H1 (cell line): ENCODE results near the gene KMT5B. TPM values are rescaled to one million over a fixed set of nuclear protein-coding genes. Genes with fewer than 3 reads are reported as not detected.

ENCODE experiments used
- CTCF ChIA-PET: fragments of 300-600 bp; sonication (Branson Sonifier 250); formaldehyde crosslinking; loops from one replicate; lab custom pipeline; 2021; ENCODE audit not compliant: partially characterized antibody; lab: Charles Lee
- POLR2A ChIA-PET: fragments of 300-600 bp; sonication (Branson Sonifier 250); formaldehyde crosslinking; loops from one replicate; lab custom pipeline; 2021; ENCODE audit warnings: inconsistent platforms; ENCODE audit not compliant: partially characterized antibody; lab: Charles Lee
- DNase-seq, 2 experiments: peaks; one replicate each; pipeline versions ENCODE4 v3.0.0 to v3.0.0-alpha.2; 2010 to 2022; ENCODE audit warnings: low spot score in 2 of 2, low read depth in 1 of 2, mixed read lengths in 1 of 2
- FAIRE-seq: peaks from 2 replicates; lab custom pipeline; 2011; peaks lifted over from hg19 to GRCh38; lab: Jason Lieb, UNC
- H2AFZ ChIP-seq: 2 replicates; pipeline ENCODE4 v1.8.1; 2012; ENCODE audit warnings: low read length, inconsistent platforms
- H2AK5ac ChIP-seq: 2 replicates; pipeline ENCODE4 v1.6.1; 2013; ENCODE audit warnings: low read depth, low read length
- H2BK120ac ChIP-seq: replicated peaks from 2 replicates; pipeline ENCODE3; 2013; ENCODE audit warnings: low read depth, low read length, inconsistent platforms
- H2BK12ac ChIP-seq: 2 replicates; pipeline ENCODE4 v1.6.1; 2013; ENCODE audit warnings: low read depth, low read length
- H2BK15ac ChIP-seq: 2 replicates; pipeline ENCODE4 v1.6.1; 2013; ENCODE audit warnings: low read length
- H2BK20ac ChIP-seq: 2 replicates; pipeline ENCODE4 v1.6.1; 2013; ENCODE audit warnings: low read length
- H2BK5ac ChIP-seq: 2 replicates; pipeline ENCODE4 v1.6.1; 2013; ENCODE audit warnings: low read depth, low read length
- H3K14ac ChIP-seq: 2 replicates; pipeline ENCODE4 v1.6.1; 2013; ENCODE audit warnings: inconsistent platforms; ENCODE audit not compliant: insufficient read length
- H3K18ac ChIP-seq: 2 replicates; pipeline ENCODE4 v1.6.1; 2013; ENCODE audit warnings: low read length; ENCODE audit errors: extremely low read depth
- H3K23ac ChIP-seq: 2 replicates; pipeline ENCODE4 v1.6.1; 2013; ENCODE audit warnings: inconsistent platforms; ENCODE audit not compliant: insufficient read length
- H3K23me2 ChIP-seq: 2 replicates; pipeline ENCODE4 v1.6.1; 2013; ENCODE audit warnings: low read depth, low read length
- H3K27ac ChIP-seq: 2 replicates; pipeline ENCODE4 v1.6.1; 2011; ENCODE audit warnings: low read depth, low read length, inconsistent platforms
- H3K27me3 ChIP-seq, 4 experiments: replicated peaks in 1 of 4; 1 replicate in 1 of 4; 2 replicates in 3 of 4; pipeline versions ENCODE4 v1.6.1 to v1.8.1; 2011 to 2013; ENCODE audit warnings: low read length in 3 of 4, mild to moderate bottlenecking in 3 of 4, inconsistent platforms in 2 of 4, mixed read lengths in 2 of 4, moderate library complexity in 1 of 4; ENCODE audit not compliant: control insufficient read depth in 3 of 4, insufficient read depth in 3 of 4; ENCODE audit errors: extremely low read depth in 1 of 4
- H3K36me3 ChIP-seq, 4 experiments: 2 replicates each; pipeline versions ENCODE4 v1.6.1 to v1.8.1; 2011 to 2013; ENCODE audit warnings: mild to moderate bottlenecking in 4 of 4, low read length in 3 of 4, moderate library complexity in 2 of 4, control low read depth in 1 of 4, inconsistent platforms in 1 of 4; ENCODE audit not compliant: insufficient read depth in 4 of 4, control insufficient read depth in 2 of 4
- H3K4ac ChIP-seq: replicated peaks from 2 replicates; pipeline ENCODE3; 2013; ENCODE audit warnings: low read length, low read depth, mixed read lengths, inconsistent platforms; ENCODE audit not compliant: insufficient read length
- H3K4me1 ChIP-seq, 4 experiments: replicated peaks in 1 of 4; 1 replicate in 1 of 4; 2 replicates in 3 of 4; pipeline versions ENCODE4 v1.6.1 to v1.8.1; 2011 to 2013; ENCODE audit warnings: low read length in 3 of 4, inconsistent platforms in 2 of 4, mixed read lengths in 1 of 4; ENCODE audit not compliant: insufficient read depth in 4 of 4, control insufficient read depth in 3 of 4
- H3K4me2 ChIP-seq, 2 experiments: 2 replicates each; pipeline versions ENCODE4 v1.6.1 to v1.8.1; 2011 to 2013; ENCODE audit warnings: low read depth in 2 of 2, low read length in 2 of 2, control low read depth in 1 of 2, inconsistent platforms in 1 of 2, mild to moderate bottlenecking in 1 of 2; ENCODE audit not compliant: insufficient read depth in 1 of 2
- H3K4me3 ChIP-seq, 4 experiments: fragments of 200-600, 300-600 bp in 1 of 4; sonication (generic), shearing (Covaris generic), sonication (Bioruptor Twin) in 1 of 4; 2 replicates each; pipeline versions ENCODE4 v1.5.1 to v1.8.1; 2011 to 2016; ENCODE audit warnings: low read length in 4 of 4, low read depth in 3 of 4, control low read depth in 2 of 4, inconsistent platforms in 2 of 4, mild to moderate bottlenecking in 2 of 4, mixed read lengths in 1 of 4, moderate library complexity in 1 of 4; ENCODE audit not compliant: insufficient read depth in 2 of 4; ENCODE audit errors: extremely low read depth in 1 of 4
- H3K56ac ChIP-seq: replicated peaks from 2 replicates; pipeline ENCODE3; 2013; ENCODE audit warnings: low read depth, mild to moderate bottlenecking, mixed read lengths, low read length, inconsistent platforms; ENCODE audit not compliant: insufficient read length
- H3K79me1 ChIP-seq: 2 replicates; pipeline ENCODE4 v1.6.1; 2013; ENCODE audit warnings: low read depth, low read length, control low read depth
- H3K79me2 ChIP-seq, 2 experiments: 2 replicates each; pipeline versions ENCODE4 v1.6.1 to v1.8.1; 2012 to 2013; ENCODE audit warnings: low read length in 2 of 2, mild to moderate bottlenecking in 2 of 2, inconsistent platforms in 1 of 2; ENCODE audit not compliant: insufficient read depth in 2 of 2, control insufficient read depth in 1 of 2
- H3K9ac ChIP-seq, 4 experiments: replicated peaks in 1 of 4; 1 replicate in 1 of 4; 2 replicates in 3 of 4; pipeline versions ENCODE4 v1.6.1 to v1.8.1; 2011 to 2013; ENCODE audit warnings: low read depth in 3 of 4, low read length in 3 of 4, control low read depth in 2 of 4, mild to moderate bottlenecking in 2 of 4, moderate library complexity in 2 of 4, inconsistent platforms in 1 of 4; ENCODE audit errors: extremely low read depth in 1 of 4
- H3K9me3 ChIP-seq, 2 experiments: 2 replicates each; pipeline versions ENCODE4 v1.6.1 to v1.8.1; 2012 to 2013; ENCODE audit warnings: mild to moderate bottlenecking in 2 of 2, moderate library complexity in 2 of 2, control low read depth in 1 of 2, inconsistent platforms in 1 of 2, low read depth in 1 of 2, low read length in 1 of 2, mixed read lengths in 1 of 2; ENCODE audit not compliant: insufficient read depth in 2 of 2
- H4K20me1 ChIP-seq, 2 experiments: replicated peaks in 1 of 2; 2 replicates each; pipeline versions ENCODE3 to v1.8.1; 2011 to 2013; ENCODE audit warnings: inconsistent platforms in 2 of 2, low read length in 2 of 2, mild to moderate bottlenecking in 1 of 2; ENCODE audit not compliant: insufficient read depth in 2 of 2, control insufficient read depth in 1 of 2
- H4K5ac ChIP-seq: 2 replicates; pipeline ENCODE4 v1.6.1; 2013; ENCODE audit warnings: low read length, low read depth, mixed read lengths, inconsistent platforms; ENCODE audit not compliant: insufficient read length
- H4K8ac ChIP-seq: 2 replicates; pipeline ENCODE4 v1.8.0; 2013; ENCODE audit warnings: mild to moderate bottlenecking, moderate library complexity, low read length, inconsistent platforms; ENCODE audit not compliant: insufficient read depth; ENCODE audit errors: extremely low read depth
- H4K91ac ChIP-seq: replicated peaks from 2 replicates; pipeline ENCODE3; 2013; ENCODE audit warnings: low read length, mixed read lengths, inconsistent platforms; ENCODE audit not compliant: insufficient read length
- BRCA1 ChIP-seq: IDR thresholded peaks from 2 replicates; pipeline ENCODE4 v1.6.1; 2012; ENCODE audit warnings: low read depth, low read length, improper control_type of control experiment
- MAX ChIP-seq: IDR thresholded peaks from 2 replicates; pipeline ENCODE4 v1.6.1; 2012; ENCODE audit warnings: inconsistent platforms
- NANOG ChIP-seq: IDR thresholded peaks from 2 replicates; pipeline ENCODE4 v1.6.1; 2011; ENCODE audit warnings: low read length, low read depth, mild to moderate bottlenecking, inconsistent platforms; ENCODE audit not compliant: insufficient read depth, poor library complexity, severe bottlenecking
- POLR2A ChIP-seq, 2 experiments: IDR thresholded peaks; 1 replicate in 1 of 2; 2 replicates in 1 of 2; pipeline ENCODE4 v1.6.1; 2011; ENCODE audit warnings: low read depth in 2 of 2, low read length in 2 of 2, mild to moderate bottlenecking in 2 of 2; ENCODE audit errors: control extremely low read depth in 1 of 2
- POLR2AphosphoS5 ChIP-seq: IDR thresholded peaks from 2 replicates; pipeline ENCODE4 v1.6.1; 2011; ENCODE audit warnings: low read depth, low read length
- YY1 ChIP-seq: IDR thresholded peaks from 2 replicates; pipeline ENCODE4 v1.6.1; 2011; ENCODE audit warnings: low read depth, mild to moderate bottlenecking, low read length
- polyA plus RNA-seq, 7 experiments: library from polyadenylated mRNA; depleted of rRNA in 3 of 7; stranded (reverse) in 5 of 7; unstranded in 2 of 7; fragments of >200 nt in 5 of 7; fragments of 200-250 nt in 2 of 7; gene quantifications; 1 replicate in 5 of 7; 2 replicates in 1 of 7; 4 replicates in 1 of 7; pipeline versions ENCODE4 v1.2.1 to v1.2.3, GENCODE V29; 2011 to 2013; ENCODE audit warnings: missing spikeins in 2 of 7, mixed read lengths in 2 of 7
- total RNA-seq: library from RNA; stranded (reverse); fragmentation: NEBNext Ultra II Directional; extraction: Animal tissue kit (Norgen Biotek cat#: 25700); gene quantifications from 2 replicates; pipeline ENCODE4 v1.2.1, GENCODE V29; 2021

KMT5B gene
- total and polyA plus RNA-seq, 2 of the 8 experiments (the other 6 are each of a cell fraction or from before 2014, with no cell fraction given), result 11.0 to 40.8 TPM

GRCh38 chr11:68196219-68196618, 16.9 kb downstream of the KMT5B start:
- FAIRE-seq, result no peak
- peaks cover 7 to 17% of the 10 kb centered on the region in 2 experiments for H4K20me1 ChIP-seq
- CTCF ChIA-PET, result interaction anchor here (1.2 to 10.8 kb wide), 2 partner anchors 10 to 125 kb away, joined by 3 to 138 read pairs; no protein-coding TSS in a partner anchor
- no peak for TF ChIP-seq NANOG
- TF ChIP-seq YY1, result no peak
- TF ChIP-seq BRCA1, result no peak
- no peak for TF ChIP-seq POLR2AphosphoS5
- TF ChIP-seq MAX, result no peak
- TF ChIP-seq POLR2A (IDR thresholded peaks at IDR 0.05; ENCODE audit: control extremely low read depth in 1 of 2, low read depth in 2 of 2, low read length in 2 of 2), result no peak

More at GRCh38 chr11:68196219-68196618, 16.9 kb downstream of the KMT5B start:
- Histone ChIP-seq H2BK12ac (no peak overlapping the region), H2AK5ac (no peak overlapping the region), H3K23ac (no peak overlapping the region), H2BK20ac (no peak overlapping the region), H2BK15ac (no peak overlapping the region), H3K79me2 (peaks cover 27 to 99% of the 10 kb centered on the region in 2 experiments), H3K9ac (no peak overlapping the region), H3K4me1 (peaks cover 0 to 5% (median 2%) of the 10 kb centered on the region in 4 experiments; a peak in 4 of 7 replicates), H3K4me3 (no peak overlapping the region), H2AFZ (no peak overlapping the region), H4K8ac (no peak overlapping the region), H4K5ac (no peak overlapping the region), H3K14ac (no peak overlapping the region), H3K56ac (no peak overlapping the region), H3K23me2 (no peaks in the 10 kb centered on the region), H3K4me2 (no peak overlapping the region), H2BK5ac (no peak overlapping the region), H3K18ac (no peak overlapping the region), H2BK120ac (no peak overlapping the region), H3K27ac (no peak overlapping the region), H3K36me3 (no peaks in the 10 kb centered on the region), H3K27me3 (no peaks in the 10 kb centered on the region), H4K91ac (no peak overlapping the region), H3K79me1 (peaks cover 12% of the 10 kb centered on the region; the same call in 1 of the 2 replicates), H3K4ac (no peak overlapping the region), H3K9me3 (no peaks in the 10 kb centered on the region)
- POLR2A ChIA-PET, result no interaction called here
- no peak for DNase-seq
